Chondrocyte (in vitro differentiated cells): ENCODE measurements around the gene NPAS3. TPM values are rescaled to one million over a fixed set of nuclear protein-coding genes. Genes with fewer than 3 reads are reported as not detected.

ENCODE experiments used
- DNase-seq: peaks from one replicate; pipeline ENCODE4 v3.0.0; 2021; ENCODE audit warnings: mixed read lengths, low spot score
- H3K27ac Mint-ChIP-seq: one replicate; pipeline ENCODE4 v1.8.0; 2021; ENCODE audit warnings: mild to moderate bottlenecking, moderate library complexity, mixed read lengths; ENCODE audit not compliant: unreplicated experiment
- H3K27me3 Mint-ChIP-seq: 2 replicates; pipeline ENCODE4 v1.8.0; 2021; ENCODE audit warnings: low read depth, mixed read lengths
- H3K36me3 Mint-ChIP-seq: 2 replicates; pipeline ENCODE4 v1.8.0; 2021; ENCODE audit warnings: low read depth, mixed read lengths
- H3K4me1 Mint-ChIP-seq: 2 replicates; pipeline ENCODE4 v1.8.0; 2021; ENCODE audit warnings: low read depth, mild to moderate bottlenecking, mixed read lengths
- H3K4me3 Mint-ChIP-seq: one replicate; pipeline ENCODE4 v1.8.0; 2021; ENCODE audit warnings: mild to moderate bottlenecking, moderate library complexity, mixed read lengths; ENCODE audit not compliant: unreplicated experiment
- H3K9me3 Mint-ChIP-seq: 2 replicates; pipeline ENCODE4 v1.8.0; 2021; ENCODE audit warnings: low read depth, mixed read lengths
- CTCF ChIP-seq: fragments of 200-600 bp; sonication (generic); IDR thresholded peaks from 2 replicates; pipeline ENCODE4 v1.5.0; 2021; ENCODE audit warnings: antibody characterized with exemption, mild to moderate bottlenecking, moderate library complexity
- total RNA-seq: library from RNA; stranded (reverse); gene quantifications from 3 replicates; pipeline ENCODE4 v1.2.1, GENCODE V29; 2021

The NPAS3 gene
- total RNA-seq, 1 donor from 2014 or later = 2.6 TPM

GRCh38 chr14:33352821-33353220 is 414.1 kb downstream of the NPAS3 start:
- Mint-ChIP-seq H3K27ac (no peak overlapping the region), H3K36me3 (no peaks in the 10 kb centered on the region), H3K9me3 (peaks cover 3% of the 10 kb centered on the region), H3K27me3 (peaks cover 3% of the 10 kb centered on the region), H3K4me1 (peaks cover 11% of the 10 kb centered on the region), H3K4me3 (no peak overlapping the region)
- no peak for TF ChIP-seq CTCF
- DNase-seq = no peak

DNA sequence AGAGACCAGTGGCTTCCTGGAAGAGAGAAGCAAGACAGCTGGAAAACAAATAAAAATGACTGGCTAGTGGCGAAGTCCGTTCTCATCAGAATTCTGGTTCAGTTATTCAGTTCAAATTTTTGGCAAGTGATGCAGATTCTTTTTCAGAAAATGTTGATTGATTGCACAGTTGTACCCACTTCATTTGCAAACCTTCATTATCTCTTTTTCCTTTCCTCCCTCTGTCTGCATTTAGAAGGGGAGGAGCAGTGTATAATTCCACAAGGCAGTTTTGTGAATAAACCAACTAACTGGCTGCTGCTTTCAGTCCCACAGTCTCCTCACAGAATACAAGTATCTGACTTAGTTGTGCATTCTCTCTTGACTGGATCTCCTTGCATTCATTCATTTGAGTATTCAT is 417.5 kb downstream of the NPAS3 start:
- TF ChIP-seq CTCF = no peak
- Mint-ChIP-seq H3K36me3 (no peaks in the 10 kb centered on the region), H3K4me3 (no peak overlapping the region), H3K4me1 (peaks cover 11% of the 10 kb centered on the region), H3K9me3 (no peaks in the 10 kb centered on the region), H3K27ac (no peak overlapping the region), H3K27me3 (no peaks in the 10 kb centered on the region)
- no peak for DNase-seq

DNA sequence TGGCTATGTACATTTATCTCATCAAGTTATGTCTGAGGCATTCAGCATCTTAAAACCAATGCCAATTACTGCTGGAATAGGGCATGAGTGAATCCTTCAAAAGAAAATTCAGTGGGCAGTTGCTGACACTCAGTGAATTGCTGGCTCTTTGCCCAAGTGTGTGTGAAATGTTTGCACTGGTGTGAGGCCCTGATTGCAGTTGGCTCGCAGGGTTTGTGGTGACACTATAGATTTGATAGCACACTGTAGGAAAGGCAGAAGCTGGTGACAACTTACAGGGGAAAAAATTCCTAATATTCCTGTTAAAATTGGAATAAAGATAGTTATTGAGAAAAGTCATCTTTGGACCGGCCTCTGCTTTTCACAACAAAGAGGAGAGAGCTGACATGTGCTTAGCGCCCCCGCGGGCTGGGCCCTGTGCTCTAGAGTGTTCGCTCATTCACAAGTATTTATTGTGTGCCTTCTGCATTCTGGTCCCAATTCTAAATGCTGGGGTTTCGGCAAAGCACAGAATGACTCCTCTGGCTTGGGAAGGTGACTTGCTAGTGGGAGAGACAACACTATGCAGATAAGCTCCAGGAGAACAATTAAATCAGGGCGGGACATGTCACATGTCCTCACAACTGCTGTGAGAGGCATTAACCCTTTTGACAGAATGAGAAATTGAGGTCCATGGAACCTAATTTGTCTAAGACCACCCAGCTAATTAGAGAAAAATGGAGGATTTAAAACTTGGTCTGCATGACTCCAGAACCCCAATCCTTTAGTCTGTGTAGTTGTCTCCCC is 418.7 kb downstream of the NPAS3 start:
- no peak overlapping the region for H3K4me3 Mint-ChIP-seq
- H3K36me3 Mint-ChIP-seq = no peaks in the 10 kb centered on the region
- no peaks in the 10 kb centered on the region for H3K27me3 Mint-ChIP-seq
- no peak overlapping the region for H3K27ac Mint-ChIP-seq
- peaks cover 9% of the 10 kb centered on the region for H3K4me1 Mint-ChIP-seq
- DNase-seq = no peak
- no peaks in the 10 kb centered on the region for H3K9me3 Mint-ChIP-seq
- no peak for TF ChIP-seq CTCF

DNA sequence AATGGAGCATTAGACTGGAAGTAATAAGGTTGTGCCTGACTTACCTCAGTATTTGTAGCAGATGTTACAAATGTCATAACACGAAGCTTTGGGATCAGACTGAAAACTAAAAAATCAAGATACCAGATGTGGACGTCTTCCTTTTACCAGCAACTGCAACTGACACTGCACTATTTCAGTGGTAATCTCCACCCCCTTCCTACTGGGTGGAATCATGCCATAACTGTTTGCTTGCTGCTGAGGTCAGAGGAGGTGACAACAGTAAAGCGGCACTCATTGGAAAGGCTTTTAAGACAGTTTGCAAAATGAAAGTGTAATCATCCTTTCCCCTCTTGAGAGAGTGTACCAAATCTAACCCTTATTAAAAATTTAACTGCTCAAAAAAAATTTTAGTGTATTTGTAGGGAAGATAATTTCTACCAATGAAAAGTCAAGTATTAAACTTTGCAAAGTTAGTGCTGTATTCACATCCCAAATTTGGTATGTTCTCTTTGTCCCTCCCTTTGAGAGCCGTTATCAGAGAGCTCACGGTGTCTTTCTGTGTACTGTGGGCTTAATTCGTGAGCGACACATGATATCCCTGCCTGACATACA is 420.7 kb downstream of the NPAS3 start:
- Mint-ChIP-seq H3K36me3 (no peaks in the 10 kb centered on the region), H3K4me3 (no peak overlapping the region), H3K27me3 (no peaks in the 10 kb centered on the region), H3K9me3 (no peaks in the 10 kb centered on the region), H3K4me1 (peaks cover 12% of the 10 kb centered on the region), H3K27ac (no peak overlapping the region)
- no peak for TF ChIP-seq CTCF
- DNase-seq = no peak

DNA sequence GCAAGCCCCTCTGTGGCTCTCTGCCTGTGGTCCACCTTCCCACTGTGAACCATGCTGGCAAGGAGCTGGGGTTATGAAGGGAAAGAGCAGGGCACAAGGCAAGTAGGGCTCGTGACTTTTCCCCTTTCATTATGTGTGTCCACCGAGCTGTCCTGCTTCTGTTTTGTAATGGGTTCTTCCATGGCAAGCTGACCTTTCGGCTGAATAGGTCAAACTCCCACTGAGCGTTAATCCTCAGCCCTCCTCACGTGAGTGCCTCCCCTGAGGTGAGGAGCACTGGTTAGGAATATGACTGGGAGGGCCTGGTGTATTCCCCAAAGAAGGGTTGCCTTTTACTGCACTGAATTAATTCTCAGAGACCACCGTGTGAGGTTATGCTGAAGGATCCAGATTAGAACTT is 424.3 kb downstream of the NPAS3 start:
- Mint-ChIP-seq H3K27ac (no peak overlapping the region), H3K4me1 (peaks cover 12% of the 10 kb centered on the region), H3K4me3 (no peak overlapping the region)

More for the DNA sequence above, 424.3 kb downstream of the NPAS3 start:
- TF ChIP-seq CTCF = no peak
- Mint-ChIP-seq H3K27me3 (no peaks in the 10 kb centered on the region), H3K9me3 (no peaks in the 10 kb centered on the region), H3K36me3 (no peaks in the 10 kb centered on the region)
- DNase-seq = no peak
